ENCODE results near the gene VMO1.

The VMO1 gene

DNA sequence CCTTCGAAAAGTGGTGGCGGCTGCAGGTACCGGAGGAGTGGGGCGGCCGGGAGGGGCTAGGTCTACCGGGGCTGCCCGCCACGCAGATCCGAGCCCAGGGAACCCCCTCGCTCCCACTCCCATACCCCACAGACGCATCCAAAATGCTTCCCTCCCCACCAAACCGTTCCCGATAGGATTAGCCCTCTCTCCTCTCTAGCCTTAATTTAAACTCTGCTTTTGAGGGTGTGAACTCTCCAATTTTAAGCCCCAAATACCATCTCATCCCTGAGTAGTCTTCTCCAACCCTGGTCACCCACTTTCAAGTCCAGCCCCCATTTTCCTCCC is 46.2 kb downstream of the VMO1 start:
- Histone ChIP-seq H3K36me3 (ENCODE audit: control insufficient read depth, insufficient read depth, low read length, severe bottlenecking) (no peaks in the 10 kb centered on the region), H3K9me3 (ENCODE audit: control insufficient read depth, low read length) (no peaks in the 10 kb centered on the region), H3K4me1 (ENCODE audit: control insufficient read depth, insufficient read depth, low read length) (peaks cover 9% of the 10 kb centered on the region), H3K27me3 (replicated peaks; ENCODE audit: control insufficient read depth, insufficient read depth, low read length) (peaks cover 32% of the 10 kb centered on the region), H3K4me3 (ENCODE audit: low read length) (peak overlapping the region; percentile 84), H3K9ac (ENCODE audit: low read length) (peak overlapping the region; percentile 73)
- DNase-seq (ENCODE audit: low read depth): no peak

DNA sequence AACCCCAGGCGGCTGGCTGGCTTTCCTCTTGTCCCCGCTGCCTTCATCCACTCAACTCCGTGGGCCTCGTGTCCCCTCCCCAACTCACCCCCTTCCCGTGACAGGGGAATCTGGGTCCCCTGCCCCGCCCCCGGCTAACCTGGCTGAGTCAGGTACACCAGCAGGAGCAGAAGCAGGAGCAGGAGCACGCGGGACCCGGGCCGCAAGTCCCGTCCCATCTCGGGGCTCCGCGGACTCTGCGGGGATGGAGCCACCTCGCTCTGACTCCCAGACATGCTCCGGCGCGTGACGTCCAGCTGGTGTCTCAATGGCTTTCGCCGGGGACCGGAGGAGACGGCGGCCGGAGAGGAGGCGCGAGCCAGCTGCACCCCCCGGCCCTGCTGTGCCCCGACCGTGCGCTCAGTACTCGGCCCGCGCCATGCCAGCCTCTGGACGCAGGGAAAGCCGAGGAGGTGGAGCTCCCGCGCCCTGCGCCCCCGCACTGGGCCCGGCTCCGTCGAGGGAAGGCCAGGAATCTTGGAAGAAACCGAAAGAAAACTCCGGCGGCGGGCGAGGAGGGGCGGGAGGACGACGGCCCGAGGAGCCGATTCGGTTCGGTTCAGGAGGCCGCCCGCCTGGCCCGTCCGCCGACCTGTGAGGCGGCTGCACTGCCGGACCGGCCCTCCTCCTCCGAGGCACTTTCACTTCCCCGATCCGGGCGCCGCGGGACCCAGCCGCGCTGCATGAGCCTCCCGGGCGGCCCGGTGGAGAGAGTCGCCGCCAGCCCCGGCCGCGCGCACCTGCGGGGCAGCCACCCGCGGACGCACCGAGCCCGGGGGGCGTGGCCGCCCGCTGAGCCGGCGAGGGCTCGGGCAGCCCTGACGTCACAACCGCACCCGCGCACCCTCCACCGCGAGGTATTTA is 46.8 kb downstream of the VMO1 start, which contains the start of the genes CXCL16 and ZMYND15:
Gene CXCL16, minus strand, starts transcription at position 807 of the 903 bp plus-strand sequence. Its CDS starts 589 bp downstream, at position 218.
Gene ZMYND15, plus strand, starts transcription at position 712 of the 903 bp plus-strand sequence. CDS start 716 bp downstream, outside the sequence.
- DNase-seq (ENCODE audit: low read depth): peak; percentile 79
- Histone ChIP-seq H3K9me3 (ENCODE audit: control insufficient read depth, low read length) (no peaks in the 10 kb centered on the region), H3K27me3 (replicated peaks; ENCODE audit: control insufficient read depth, insufficient read depth, low read length) (peaks cover 26% of the 10 kb centered on the region), H3K36me3 (ENCODE audit: control insufficient read depth, insufficient read depth, low read length, severe bottlenecking) (no peaks in the 10 kb centered on the region), H3K9ac (ENCODE audit: low read length) (peak within 1 kb of the TSS; percentile 73), H3K4me1 (ENCODE audit: control insufficient read depth, insufficient read depth, low read length) (peaks cover 9% of the 10 kb centered on the region), H3K4me3 (ENCODE audit: low read length) (peak within 1 kb of the TSS; percentile 84)

DNA sequence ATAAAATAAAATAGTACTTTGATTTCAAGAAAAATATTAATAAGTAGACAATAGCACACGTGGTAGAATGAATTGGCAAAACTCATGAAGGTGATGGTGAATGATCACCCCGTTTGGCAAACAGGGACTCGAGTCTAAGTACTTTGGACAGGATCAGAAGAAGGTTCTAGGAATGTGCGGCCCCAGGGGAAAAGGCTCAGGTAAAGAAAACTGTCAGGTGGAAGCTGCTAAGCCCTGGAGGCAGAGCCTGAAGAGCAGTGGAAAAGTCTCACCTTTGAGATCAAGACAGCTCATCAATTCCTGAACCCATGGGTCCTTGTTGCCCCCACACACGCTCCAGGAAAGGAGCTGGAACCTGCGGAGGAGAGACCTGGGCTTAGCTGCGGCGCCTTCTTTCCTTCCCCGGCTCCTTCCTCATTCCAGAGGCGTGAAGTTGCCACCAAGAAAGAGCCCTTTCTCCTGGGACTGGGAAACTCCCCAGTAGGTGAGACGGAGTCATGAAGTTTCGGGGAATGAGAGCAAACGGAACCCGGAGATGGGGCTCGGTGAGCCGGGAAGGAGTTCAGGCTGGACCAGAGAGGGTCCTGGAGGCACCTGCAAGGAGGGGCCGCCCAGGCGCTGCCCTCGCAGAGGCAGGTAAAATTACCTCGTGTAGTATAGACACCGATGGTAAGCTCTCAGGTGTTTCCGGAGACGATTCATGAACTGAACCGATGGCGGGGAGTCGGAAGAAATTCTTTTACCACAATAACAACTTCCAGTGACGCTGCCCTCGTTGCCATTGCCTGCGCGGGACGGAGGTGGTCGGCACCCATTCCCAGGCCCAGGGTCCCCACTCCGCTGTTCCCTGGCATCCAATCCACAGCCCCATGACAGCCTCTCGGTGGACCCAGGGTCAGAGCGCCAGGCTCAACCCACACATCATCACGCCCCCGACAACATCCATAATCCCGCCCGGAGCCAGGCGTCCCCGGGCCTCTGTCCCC is 47.7 kb downstream of the VMO1 start:
- peaks cover 9% of the 10 kb centered on the region for H3K4me1 ChIP-seq (ENCODE audit: control insufficient read depth, insufficient read depth, low read length)
- no peak for DNase-seq (ENCODE audit: low read depth)
- peak overlapping the region; percentile 84 for H3K4me3 ChIP-seq (ENCODE audit: low read length)
- no peaks in the 10 kb centered on the region for H3K9me3 ChIP-seq (ENCODE audit: control insufficient read depth, low read length)
- H3K27me3 ChIP-seq (replicated peaks; ENCODE audit: control insufficient read depth, insufficient read depth, low read length): peaks cover 19% of the 10 kb centered on the region
- H3K9ac ChIP-seq (ENCODE audit: low read length): peak overlapping the region; percentile 73
- no peaks in the 10 kb centered on the region for H3K36me3 ChIP-seq (ENCODE audit: control insufficient read depth, insufficient read depth, low read length, severe bottlenecking)

DNA sequence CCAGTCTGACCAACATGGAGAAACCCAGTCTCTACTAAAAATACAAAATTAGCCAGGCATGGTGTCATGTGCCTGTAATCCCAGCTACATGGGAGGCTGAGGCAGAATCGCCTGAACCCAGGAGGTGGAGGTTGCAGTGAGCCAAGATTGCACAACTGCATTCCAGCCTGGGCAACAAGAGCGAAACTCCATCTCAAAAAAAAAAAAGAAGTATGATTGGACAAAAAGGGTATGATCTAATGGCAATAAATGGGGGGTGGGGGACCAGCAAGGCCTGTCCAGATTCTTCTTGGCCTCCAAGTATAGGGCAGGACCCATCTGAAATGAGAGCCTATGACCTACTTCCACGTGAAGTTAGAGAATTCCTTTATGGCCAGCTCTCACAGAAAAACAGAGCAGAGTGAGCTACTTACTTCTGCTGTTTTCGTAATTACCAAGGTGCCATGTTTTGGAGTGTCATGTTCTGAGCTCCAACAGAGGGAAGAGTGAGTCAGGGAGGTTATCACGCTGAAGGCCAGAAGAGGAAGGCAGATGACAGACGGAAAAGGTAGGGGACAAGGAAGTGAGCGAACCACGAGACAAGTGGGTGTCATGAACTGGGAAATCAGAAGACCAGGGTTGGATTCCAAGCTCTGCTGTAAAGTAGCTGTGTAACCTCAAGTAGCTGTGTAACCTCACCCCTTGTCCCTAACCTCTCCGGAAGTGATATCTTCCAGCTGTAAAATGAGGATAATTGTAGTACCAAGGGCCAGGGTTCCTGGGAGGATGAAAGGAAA is 50.1 kb downstream of the VMO1 start:
- H3K36me3 ChIP-seq (ENCODE audit: control insufficient read depth, insufficient read depth, low read length, severe bottlenecking): no peaks in the 10 kb centered on the region
- no peak overlapping the region for H3K4me3 ChIP-seq (ENCODE audit: low read length)
- H3K4me1 ChIP-seq (ENCODE audit: control insufficient read depth, insufficient read depth, low read length): peaks cover 13% of the 10 kb centered on the region
- no peaks in the 10 kb centered on the region for H3K9me3 ChIP-seq (ENCODE audit: control insufficient read depth, low read length)
- H3K9ac ChIP-seq (ENCODE audit: low read length): no peak overlapping the region
- peaks cover 19% of the 10 kb centered on the region for H3K27me3 ChIP-seq (replicated peaks; ENCODE audit: control insufficient read depth, insufficient read depth, low read length)
- no peak for DNase-seq (ENCODE audit: low read depth)
